GM19328 (cell line): Measurements from ENCODE around the gene KRTAP22-2.

ENCODE experiments used
- ATAC-seq: cut with Tn5 transposase; IDR thresholded peaks from one replicate; pipeline ENCODE4 v1.9.1; 2021; ENCODE audit warnings: mild to moderate bottlenecking, moderate library complexity; ENCODE audit not compliant: unreplicated experiment

The KRTAP22-2 gene

GRCh38 chr21:30563630-30564029 lies 26.6 kb downstream of the KRTAP22-2 start:
- no peak for ATAC-seq

- ATAC-seq, result no peak
Observed at GRCh38 chr21:30563072-30563471, 27.1 kb downstream of the KRTAP22-2 start.

- no peak for ATAC-seq
Observed at GRCh38 chr21:30561957-30562356, 28.2 kb downstream of the KRTAP22-2 start.

GRCh38 chr21:30561264-30561895 lies 28.8 kb downstream of the KRTAP22-2 start, which contains the start of gene KRTAP19-7:
Gene KRTAP19-7 (minus strand): TSS chr21:30561314. CDS start chr21:30561289, 25 bp downstream.
- ATAC-seq, result no peak

GRCh38 chr21:30555095-30555494 lies 35.1 kb downstream of the KRTAP22-2 start:
- no peak for ATAC-seq

GRCh38 chr21:30552782-30553181 lies 37.4 kb downstream of the KRTAP22-2 start:
- no peak for ATAC-seq

GRCh38 chr21:30541764-30542163 lies 48.4 kb downstream of the KRTAP22-2 start, which contains the start of gene KRTAP19-6:
Gene KRTAP19-6 (minus strand): TSS chr21:30541864. CDS start chr21:30541833, 31 bp downstream.
- no peak for ATAC-seq
